Fibroblast of pulmonary artery (primary cell): ENCODE measurements around the gene SLC8B1.

Source experiments
- DNase-seq: peaks from one replicate; pipeline ENCODE4 v3.0.0-alpha.2; 2010; ENCODE audit warnings: low read depth
- H3K4me3 ChIP-seq: replicated peaks from 2 replicates; pipeline ENCODE4 v1.5.1; 2011; ENCODE audit warnings: low read depth, mild to moderate bottlenecking, control low read depth, low read length, moderate library complexity
- CTCF ChIP-seq: IDR thresholded peaks from 2 replicates; pipeline ENCODE4 v1.5.1; 2011; ENCODE audit warnings: mild to moderate bottlenecking, control low read depth, low read length, inconsistent platforms; ENCODE audit errors: missing control alignments

Gene SLC8B1

GRCh38 chr12:113340061-113340460, 5.2 kb upstream of the SLC8B1 start:
- no peak for TF ChIP-seq CTCF
- H3K4me3 ChIP-seq: no peak overlapping the region
- DNase-seq: no peak

GRCh38 chr12:113339540-113339939, 4.6 kb upstream of the SLC8B1 start:
- DNase-seq: no peak
- TF ChIP-seq CTCF: no peak
- H3K4me3 ChIP-seq: no peak overlapping the region

DNA sequence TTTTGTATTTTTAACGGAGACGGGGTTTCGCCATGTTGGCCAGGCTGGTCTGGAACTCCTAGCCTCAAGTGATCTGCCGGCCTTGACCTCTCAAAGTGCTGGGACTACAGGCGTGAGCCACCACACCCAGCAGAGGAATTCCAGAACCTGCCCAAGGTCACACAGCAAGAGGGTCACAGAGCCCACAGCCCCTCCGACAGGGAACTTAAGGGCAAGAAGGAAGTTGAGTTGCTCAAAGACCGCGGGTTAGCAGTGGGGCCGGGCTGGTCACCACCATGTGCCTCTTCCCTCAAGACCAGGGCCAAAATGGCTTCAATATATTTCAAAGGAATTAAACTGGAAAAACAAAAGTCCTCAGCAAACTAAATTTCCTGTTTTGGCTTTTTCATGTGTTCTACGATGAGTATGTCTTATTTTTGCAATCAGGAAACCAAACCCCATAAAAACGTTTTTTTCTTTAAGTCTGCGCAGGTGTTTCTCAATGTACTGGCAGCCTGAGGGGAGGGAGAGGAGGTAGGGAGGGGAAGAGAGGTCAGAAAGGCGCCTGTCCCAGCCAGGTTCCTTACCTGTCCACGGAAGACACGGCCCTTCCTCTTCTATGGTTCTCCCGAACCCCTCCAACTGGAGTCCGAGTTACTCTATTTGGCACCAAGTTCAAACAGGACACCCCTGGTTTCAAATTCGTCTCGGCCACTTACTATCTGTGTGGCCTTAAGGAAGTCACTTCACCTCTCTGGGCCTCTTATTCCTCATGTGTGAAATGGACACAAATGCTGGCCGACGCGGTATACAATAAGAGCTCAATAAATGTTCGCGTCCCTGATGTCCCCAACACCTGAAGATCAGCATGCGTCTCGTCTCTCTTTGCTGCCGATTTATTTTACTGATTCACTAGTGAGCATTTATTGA, 778 bp downstream of the SLC8B1 start:
- no peak for DNase-seq
- no peak for TF ChIP-seq CTCF
- peak overlapping the region; percentile 72 for H3K4me3 ChIP-seq

GRCh38 chr12:113333418-113333750, 1.5 kb downstream of the SLC8B1 start:
- no peak for TF ChIP-seq CTCF
- DNase-seq: no peak
- no peak overlapping the region for H3K4me3 ChIP-seq

- H3K4me3 ChIP-seq: no peak overlapping the region
- no peak for DNase-seq
- TF ChIP-seq CTCF: no peak
Measured at GRCh38 chr12:113332688-113333417, 2.1 kb downstream of the SLC8B1 start.

GRCh38 chr12:113330505-113330904, 4.4 kb downstream of the SLC8B1 start:
- TF ChIP-seq CTCF: no peak
- H3K4me3 ChIP-seq: no peak overlapping the region
- no peak for DNase-seq
